ENCODE data around the gene ZNF689. TPM values are rescaled to one million over a fixed set of nuclear protein-coding genes. Genes with fewer than 3 reads are reported as not detected.
A peak's percentile ranks its signal among the peaks of the same experiment; 100 is the strongest.

Gene ZNF689
- total RNA-seq, 1 experiment from 2014 or later: 10.3 TPM

DNA sequence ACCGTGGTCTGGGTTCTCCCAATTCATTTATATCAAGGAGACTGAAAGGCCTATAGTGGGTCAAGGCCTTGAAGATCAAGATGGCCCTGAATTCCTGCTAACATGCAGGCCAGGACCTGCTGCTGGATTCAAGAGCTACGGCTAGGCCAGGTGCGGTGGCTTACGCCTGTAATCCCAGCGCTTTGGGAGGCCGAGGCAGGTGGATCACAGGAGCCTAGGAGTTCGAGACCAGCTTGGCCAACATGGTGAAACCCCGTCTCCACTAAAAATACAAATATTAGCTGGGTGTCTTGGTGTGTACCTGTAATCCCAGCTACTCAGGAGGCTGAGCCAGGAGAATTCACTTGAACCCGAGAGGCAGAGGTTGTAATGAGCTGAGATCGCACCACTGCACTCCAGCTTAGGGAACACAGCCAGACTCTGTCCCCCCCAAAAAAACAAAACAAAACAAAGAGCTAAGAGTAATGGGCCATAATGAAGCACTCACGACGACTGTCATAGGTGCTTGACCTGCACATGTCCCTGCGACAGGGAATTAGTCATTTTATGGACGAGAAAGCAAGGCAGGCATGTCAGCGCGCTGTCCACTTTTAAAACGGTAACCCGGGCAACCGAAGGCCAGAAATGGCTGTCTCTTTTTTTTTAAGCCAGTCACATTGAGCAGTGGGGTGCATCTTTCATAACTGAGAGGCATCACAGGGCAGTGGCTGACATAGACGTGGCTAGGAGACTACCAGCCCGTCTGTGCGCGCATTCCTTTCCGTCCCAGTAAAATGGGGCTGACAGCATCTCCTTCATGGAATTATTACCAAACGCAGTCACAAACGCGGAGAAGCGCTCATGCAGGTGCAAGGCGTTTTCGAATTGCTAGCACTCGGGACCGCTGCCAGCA, 47.0 kb upstream of the ZNF689 start:
- ATAC-seq (peak; percentile 0; the same call in 1 of the 2 replicates), DNase-seq (ENCODE audit: low read depth, low spot score) (no peak)
- TF ChIP-seq POLR2A (IDR thresholded peaks at IDR 0.05; ENCODE audit: borderline replicate concordance, extremely low read depth, insufficient read depth, insufficient read length) (no peak), CBX3 (IDR thresholded peaks at IDR 0.05; ENCODE audit: low read depth) (no peak), CEBPB (IDR thresholded peaks at IDR 0.05; ENCODE audit: low read depth) (no peak), TCF7L2 (IDR thresholded peaks at IDR 0.05; ENCODE audit: borderline replicate concordance, extremely low read depth, insufficient read depth, insufficient read length) (no peak), FOSL1 (IDR thresholded peaks at IDR 0.05; ENCODE audit: low read depth) (no peak), SIN3A (IDR thresholded peaks at IDR 0.05; ENCODE audit: low read depth) (no peak), ZNF274 (IDR thresholded peaks at IDR 0.05; ENCODE audit: low read depth, low read length) (no peak), EZH2phosphoT487 (IDR thresholded peaks at IDR 0.05; ENCODE audit: borderline replicate concordance) (no peak), ELF1 (IDR thresholded peaks at IDR 0.05; ENCODE audit: borderline replicate concordance, low read depth) (no peak), EZH2 (IDR thresholded peaks at IDR 0.05) (no peak), RAD21 (IDR thresholded peaks at IDR 0.05; ENCODE audit: low read depth) (no peak), YY1 (IDR thresholded peaks at IDR 0.05; ENCODE audit: extremely low read depth, insufficient replicate concordance, low read depth, low read length) (no peak)
- TF ChIP-seq, protein P1, sequence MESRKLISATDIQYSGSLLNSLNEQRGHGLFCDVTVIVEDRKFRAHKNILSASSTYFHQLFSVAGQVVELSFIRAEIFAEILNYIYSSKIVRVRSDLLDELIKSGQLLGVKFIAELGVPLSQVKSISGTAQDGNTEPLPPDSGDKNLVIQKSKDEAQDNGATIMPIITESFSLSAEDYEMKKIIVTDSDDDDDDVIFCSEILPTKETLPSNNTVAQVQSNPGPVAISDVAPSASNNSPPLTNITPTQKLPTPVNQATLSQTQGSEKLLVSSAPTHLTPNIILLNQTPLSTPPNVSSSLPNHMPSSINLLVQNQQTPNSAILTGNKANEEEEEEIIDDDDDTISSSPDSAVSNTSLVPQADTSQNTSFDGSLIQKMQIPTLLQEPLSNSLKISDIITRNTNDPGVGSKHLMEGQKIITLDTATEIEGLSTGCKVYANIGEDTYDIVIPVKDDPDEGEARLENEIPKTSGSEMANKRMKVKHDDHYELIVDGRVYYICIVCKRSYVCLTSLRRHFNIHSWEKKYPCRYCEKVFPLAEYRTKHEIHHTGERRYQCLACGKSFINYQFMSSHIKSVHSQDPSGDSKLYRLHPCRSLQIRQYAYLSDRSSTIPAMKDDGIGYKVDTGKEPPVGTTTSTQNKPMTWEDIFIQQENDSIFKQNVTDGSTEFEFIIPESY (IDR thresholded peaks at IDR 0.05; ENCODE audit: extremely low read depth, insufficient replicate concordance, low read length): no peak
- TF ChIP-seq, protein P2, sequence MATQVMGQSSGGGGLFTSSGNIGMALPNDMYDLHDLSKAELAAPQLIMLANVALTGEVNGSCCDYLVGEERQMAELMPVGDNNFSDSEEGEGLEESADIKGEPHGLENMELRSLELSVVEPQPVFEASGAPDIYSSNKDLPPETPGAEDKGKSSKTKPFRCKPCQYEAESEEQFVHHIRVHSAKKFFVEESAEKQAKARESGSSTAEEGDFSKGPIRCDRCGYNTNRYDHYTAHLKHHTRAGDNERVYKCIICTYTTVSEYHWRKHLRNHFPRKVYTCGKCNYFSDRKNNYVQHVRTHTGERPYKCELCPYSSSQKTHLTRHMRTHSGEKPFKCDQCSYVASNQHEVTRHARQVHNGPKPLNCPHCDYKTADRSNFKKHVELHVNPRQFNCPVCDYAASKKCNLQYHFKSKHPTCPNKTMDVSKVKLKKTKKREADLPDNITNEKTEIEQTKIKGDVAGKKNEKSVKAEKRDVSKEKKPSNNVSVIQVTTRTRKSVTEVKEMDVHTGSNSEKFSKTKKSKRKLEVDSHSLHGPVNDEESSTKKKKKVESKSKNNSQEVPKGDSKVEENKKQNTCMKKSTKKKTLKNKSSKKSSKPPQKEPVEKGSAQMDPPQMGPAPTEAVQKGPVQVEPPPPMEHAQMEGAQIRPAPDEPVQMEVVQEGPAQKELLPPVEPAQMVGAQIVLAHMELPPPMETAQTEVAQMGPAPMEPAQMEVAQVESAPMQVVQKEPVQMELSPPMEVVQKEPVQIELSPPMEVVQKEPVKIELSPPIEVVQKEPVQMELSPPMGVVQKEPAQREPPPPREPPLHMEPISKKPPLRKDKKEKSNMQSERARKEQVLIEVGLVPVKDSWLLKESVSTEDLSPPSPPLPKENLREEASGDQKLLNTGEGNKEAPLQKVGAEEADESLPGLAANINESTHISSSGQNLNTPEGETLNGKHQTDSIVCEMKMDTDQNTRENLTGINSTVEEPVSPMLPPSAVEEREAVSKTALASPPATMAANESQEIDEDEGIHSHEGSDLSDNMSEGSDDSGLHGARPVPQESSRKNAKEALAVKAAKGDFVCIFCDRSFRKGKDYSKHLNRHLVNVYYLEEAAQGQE (IDR thresholded peaks at IDR 0.05; ENCODE audit: low read depth): no peak
- TF ChIP-seq, protein P3, sequence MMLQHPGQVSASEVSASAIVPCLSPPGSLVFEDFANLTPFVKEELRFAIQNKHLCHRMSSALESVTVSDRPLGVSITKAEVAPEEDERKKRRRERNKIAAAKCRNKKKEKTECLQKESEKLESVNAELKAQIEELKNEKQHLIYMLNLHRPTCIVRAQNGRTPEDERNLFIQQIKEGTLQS (IDR thresholded peaks at IDR 0.05): no peak
- Histone ChIP-seq H3K27ac (ENCODE audit: low read depth, low read length) (peak overlapping the region; percentile 97), H3K4me2 (ENCODE audit: low read length) (peak overlapping the region; percentile 80), H3K36me3 (ENCODE audit: control insufficient read depth in 1 of 2, insufficient read depth in 2 of 2, low read length in 2 of 2) (peaks cover 13 to 27% of the 10 kb centered on the region in 2 experiments), H3K79me2 (ENCODE audit: insufficient read depth, low read length) (peaks cover 35% of the 10 kb centered on the region), H3K9me2 (ENCODE audit: insufficient read depth) (no peaks in the 10 kb centered on the region), H3K9ac (ENCODE audit: low read length) (peak overlapping the region; percentile 90), H3K9me3 (ENCODE audit: control insufficient read depth in 1 of 2, insufficient read depth in 1 of 2, low read depth in 1 of 2, low read length in 2 of 2) (no peaks in the 10 kb centered on the region), H3K4me1 (ENCODE audit: control insufficient read depth in 1 of 2, insufficient read depth in 2 of 2, low read length in 2 of 2) (peaks cover 20 to 28% of the 10 kb centered on the region in 2 experiments), H4K20me1 (ENCODE audit: insufficient read depth) (no peaks in the 10 kb centered on the region), H3K27me3 (ENCODE audit: insufficient read depth, low read length) (no peaks in the 10 kb centered on the region), H3K4me3 (replicated peaks in 1 of 2; ENCODE audit: low read depth in 1 of 2, low read length in 2 of 2) (peak overlapping the region; percentile 53 to 94), H2AFZ (ENCODE audit: low read depth, low read length, poor library complexity, severe bottlenecking) (no peak overlapping the region)
- ChIA-PET RAD21 (ENCODE audit: low non-redundant PET in 1 of 2, low total read pairs in 2 of 2, uncharacterized antibody in 2 of 2, unreplicated experiment in 2 of 2) (no interaction called here), CTCF (interaction anchor here (0.7 kb wide), 1 partner anchor 228 kb away, joined by 3 read pairs; the partner anchor contains the start of gene DCTPP1), POLR2A (interaction anchor here (0.9 kb wide), 1 partner anchor 13 kb away, joined by 3 read pairs; no protein-coding TSS in a partner anchor)
- intact Hi-C loops (cut with micrococcal nuclease): no loop called here
- BruUV-seq (replicated peaks): TSS peak; percentile 77
